Astrocyte (in vitro differentiated cells and primary cell): ENCODE results near the gene KIF18A.
"Not testable (repeated sequence)": the region's sequence is repeated elsewhere in the genome, so short reads cannot be mapped to it uniquely, and the experiment has no call there.

Experiments used
- CTCF ChIP-seq: IDR thresholded peaks from 2 replicates; pipeline ENCODE4 v1.5.1; 2011; ENCODE audit warnings: low read depth, mild to moderate bottlenecking, inconsistent platforms, low read length, moderate library complexity; ENCODE audit not compliant: insufficient read depth
- EZH2 ChIP-seq: IDR thresholded peaks from 2 replicates; pipeline ENCODE4 v1.6.1; 2012; ENCODE audit warnings: mild to moderate bottlenecking, low read length, inconsistent platforms; ENCODE audit not compliant: insufficient read depth

- TF ChIP-seq CTCF, EZH2: not testable (repeated sequence)
These were observed 20.8 kb downstream of the KIF18A start for GRCh38 chr11:28087192-28087591.
